Activated CD4-positive, CD25-positive, alpha-beta regulatory T cell treated with anti-CD3 and anti-CD28 coated beads, Interleukin-2, amount 50 U/mL, for 16 hours (primary cell): ENCODE measurements around the gene CREG2.
A peak's percentile ranks its signal among the peaks of the same experiment; 100 is the strongest.

Source experiments
- DNase-seq: peaks from one replicate; pipeline ENCODE4 v3.0.0-alpha.2; 2020; ENCODE audit warnings: low read depth, low spot score

CREG2 gene

GRCh38 chr2:101387151-101387834, at the start of gene CREG2:
Gene CREG2, minus strand, starts transcription at chr2:101387503. Its CDS starts 46 bp downstream, at chr2:101387457.
- peak; percentile 16 for DNase-seq

DNA sequence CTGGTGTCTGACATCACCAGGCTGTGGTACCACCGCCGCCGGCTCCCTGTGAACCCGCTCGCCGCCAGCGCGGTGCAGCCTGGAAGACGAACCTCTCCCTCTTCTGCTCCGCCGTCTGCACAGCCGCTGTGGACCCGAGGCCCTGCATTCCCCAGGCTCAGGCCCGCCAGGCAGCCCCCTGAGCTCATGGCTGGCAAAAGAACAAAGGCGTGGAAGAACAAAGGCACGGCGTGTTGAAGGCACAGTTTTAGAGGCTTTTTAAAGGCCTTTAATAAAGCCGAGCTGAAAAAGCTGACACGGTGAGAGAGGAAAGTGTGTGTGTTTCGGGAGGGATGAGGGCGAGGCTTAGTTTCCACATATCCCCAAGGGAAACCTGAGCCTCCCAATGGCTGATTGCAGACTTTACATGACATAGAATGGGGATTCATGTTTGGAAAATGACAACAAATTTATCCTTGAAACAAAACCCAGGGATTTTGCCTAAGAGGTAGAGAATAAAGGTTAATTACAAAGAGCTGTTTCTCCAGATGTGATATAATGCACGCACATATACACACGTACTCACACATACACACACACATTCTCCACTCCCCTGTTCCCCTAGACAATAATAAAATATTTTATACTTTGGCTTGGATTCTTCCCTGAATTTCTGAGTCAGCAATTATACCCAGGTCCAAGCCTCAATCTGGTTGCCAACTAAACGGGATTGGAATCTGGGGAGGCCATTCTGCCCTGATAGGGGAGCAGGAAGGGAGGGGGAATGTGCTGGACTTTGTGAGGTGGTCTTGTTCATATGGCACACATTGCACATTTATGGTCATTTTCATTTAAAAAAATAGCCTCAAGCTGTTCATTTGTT, 47.9 kb upstream of the CREG2 start:
- no peak for DNase-seq

DNA sequence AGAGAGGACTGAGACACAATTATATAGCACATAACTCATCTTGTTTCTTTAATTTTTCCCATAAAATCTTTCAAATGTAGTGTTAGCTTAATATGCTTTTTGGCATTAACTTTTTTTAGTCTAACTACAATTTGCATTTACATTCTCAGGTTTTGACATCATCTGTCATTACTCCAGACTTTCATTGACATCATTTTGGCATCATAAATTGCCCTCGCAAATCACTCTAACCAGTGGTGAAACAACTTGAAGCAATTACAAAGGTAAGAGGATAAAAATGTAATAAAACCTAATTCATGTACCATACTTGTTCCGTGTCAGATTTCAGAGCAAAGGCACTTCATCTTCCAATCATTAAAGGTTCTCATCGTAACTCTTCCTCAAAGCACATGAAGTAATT, 46.2 kb upstream of the CREG2 start:
- no peak for DNase-seq

DNA sequence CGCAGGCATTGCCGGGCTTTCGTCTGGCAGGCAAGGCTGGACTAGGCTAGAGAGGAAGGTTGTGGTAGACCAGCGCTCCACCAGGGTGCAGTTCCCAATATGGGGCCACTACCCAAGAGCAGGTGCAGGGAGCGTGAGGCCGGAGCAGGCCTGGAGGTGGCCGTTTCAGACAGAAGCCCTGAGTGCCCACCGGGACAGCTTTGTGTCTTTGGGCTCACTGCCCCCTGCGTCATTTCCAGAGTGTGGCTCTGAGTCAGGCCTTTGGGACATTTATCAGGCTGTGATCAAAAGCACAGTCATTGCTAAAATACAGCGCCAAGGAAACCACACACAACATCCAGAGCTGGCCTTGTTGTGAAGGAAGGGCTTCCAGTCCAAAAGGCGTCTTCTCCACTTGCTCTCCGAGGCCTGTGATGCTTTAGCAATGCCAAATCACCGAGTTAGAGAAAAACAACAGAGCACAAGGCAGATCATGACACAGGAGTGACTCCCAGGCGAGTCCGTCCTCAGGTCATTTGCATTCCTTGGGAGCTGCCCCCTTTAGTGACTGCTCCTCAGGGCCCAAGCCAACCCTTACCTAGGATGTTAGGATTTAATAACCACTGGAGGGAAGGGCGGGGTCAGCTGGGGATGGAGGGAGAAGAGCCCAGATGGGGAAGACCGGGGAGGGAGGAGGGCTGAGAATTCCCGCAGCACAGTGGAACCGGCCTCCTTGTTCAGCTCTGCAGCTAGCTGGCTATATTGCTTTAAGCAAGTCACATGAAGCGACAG, 45.3 kb upstream of the CREG2 start:
- no peak for DNase-seq

GRCh38 chr2:101431486-101431885, 44.2 kb upstream of the CREG2 start:
- DNase-seq: no peak

DNA sequence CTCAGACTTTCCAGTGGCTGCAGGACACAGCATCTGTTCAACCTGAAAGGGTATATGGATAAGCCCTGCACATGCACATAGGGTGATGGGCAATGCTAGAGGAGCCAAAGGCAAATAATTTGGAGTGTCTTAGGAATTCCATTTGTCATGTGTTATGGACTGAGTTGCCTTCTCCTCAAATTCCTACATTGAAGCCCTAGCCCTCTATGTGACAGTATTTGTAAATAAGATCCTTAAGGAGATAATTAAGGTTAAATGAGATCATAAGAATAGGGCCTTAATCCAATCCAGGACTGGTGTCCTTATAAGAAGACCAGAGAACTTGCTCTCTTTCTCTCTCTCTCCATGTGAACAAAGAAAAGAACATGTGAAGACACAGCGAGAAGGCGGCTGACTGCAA, 42.9 kb upstream of the CREG2 start:
- no peak for DNase-seq

GRCh38 chr2:101429453-101429852, 42.1 kb upstream of the CREG2 start:
- DNase-seq: no peak

DNA sequence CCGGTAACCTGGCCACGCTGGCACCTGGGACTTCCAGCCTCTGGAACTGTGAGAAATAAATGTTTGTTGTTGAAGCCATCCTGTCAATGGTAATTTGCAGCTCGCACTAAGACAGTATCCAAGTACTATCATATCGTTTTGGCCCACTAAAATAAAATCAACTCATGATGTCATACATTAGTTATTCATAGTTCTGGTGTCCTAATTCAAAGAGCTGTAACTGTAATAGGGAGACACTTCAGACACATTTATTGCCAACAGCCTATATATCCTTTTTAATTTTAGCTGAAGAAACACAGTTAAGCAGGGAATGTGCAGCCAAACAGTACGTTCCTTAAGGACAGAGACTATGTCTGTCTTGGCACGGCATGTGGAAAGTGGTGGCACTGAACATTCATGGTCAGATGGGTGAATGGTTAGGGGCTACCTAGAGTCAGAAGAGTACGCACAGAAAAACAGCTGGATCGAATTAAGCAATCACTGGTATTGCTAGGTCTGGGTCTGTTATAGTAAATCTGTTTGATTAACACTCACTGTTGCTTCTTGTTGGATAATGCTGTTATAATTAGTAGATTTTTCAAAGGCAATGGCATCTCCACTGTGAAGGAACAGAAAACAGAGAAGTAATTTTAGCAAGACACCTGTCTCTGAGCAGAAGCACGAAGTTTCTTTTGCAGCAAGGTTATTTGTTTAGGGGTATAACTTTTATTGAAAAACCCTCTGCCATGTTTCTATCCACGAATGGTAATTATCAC, 41.3 kb upstream of the CREG2 start:
- DNase-seq: no peak

- no peak for DNase-seq
Observed at GRCh38 chr2:101427743-101428142, 40.4 kb upstream of the CREG2 start.

- DNase-seq: no peak
Observed at GRCh38 chr2:101427240-101427639, 39.9 kb upstream of the CREG2 start.

DNA sequence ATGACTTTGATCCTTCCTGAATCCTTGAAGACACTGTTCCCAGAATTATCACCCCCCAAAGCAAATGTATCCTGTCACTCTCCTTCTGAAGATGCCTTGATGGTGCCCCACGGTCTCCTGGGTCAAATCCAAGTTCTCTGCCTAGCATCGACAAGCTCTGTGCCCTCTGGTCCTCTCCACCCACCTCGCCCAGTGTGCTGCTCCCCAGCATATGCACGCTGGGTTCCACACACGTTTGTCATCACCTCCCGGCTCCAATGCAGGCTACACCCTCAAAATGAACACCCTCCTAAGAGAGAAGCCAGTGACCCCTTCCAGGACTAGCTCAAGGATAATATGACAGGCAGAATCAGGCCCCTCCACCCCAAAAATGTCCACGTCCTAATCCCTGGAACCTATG, 39.5 kb upstream of the CREG2 start:
- no peak for DNase-seq

GRCh38 chr2:101420623-101421022, 33.3 kb upstream of the CREG2 start:
- no peak for DNase-seq

- DNase-seq: peak; percentile 39
Observed at GRCh38 chr2:101419096-101419663, 31.9 kb upstream of the CREG2 start.

DNA sequence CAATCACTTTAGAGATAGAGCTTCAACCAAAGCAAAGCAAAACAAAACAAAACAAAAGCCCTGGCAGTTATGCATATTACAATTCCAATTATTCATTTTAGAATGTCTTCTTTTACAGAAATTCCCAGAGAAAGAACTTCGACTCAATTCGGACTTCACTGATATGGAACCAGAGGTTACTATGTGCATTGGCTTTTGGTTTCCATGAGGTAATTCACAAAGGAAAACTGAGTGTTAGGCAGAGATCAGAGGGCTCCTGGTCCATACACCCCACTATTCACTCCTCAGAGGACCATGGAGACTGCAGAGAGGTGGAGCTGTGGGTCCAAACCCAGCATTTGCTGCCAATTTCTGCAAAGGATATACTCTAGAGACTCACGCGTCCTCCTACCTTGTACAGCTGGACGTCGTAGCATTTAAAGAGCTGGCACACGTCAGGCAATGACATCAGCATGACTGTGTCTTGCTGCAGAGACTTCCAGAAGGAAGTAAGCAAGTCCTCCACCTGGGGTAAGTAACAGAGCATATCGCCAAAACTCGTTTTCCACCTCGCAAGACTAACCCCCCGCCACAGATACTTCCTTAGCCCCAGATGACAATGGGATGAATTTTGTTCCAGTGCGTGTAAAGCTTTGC, 31.3 kb upstream of the CREG2 start:
- DNase-seq: no peak

DNA sequence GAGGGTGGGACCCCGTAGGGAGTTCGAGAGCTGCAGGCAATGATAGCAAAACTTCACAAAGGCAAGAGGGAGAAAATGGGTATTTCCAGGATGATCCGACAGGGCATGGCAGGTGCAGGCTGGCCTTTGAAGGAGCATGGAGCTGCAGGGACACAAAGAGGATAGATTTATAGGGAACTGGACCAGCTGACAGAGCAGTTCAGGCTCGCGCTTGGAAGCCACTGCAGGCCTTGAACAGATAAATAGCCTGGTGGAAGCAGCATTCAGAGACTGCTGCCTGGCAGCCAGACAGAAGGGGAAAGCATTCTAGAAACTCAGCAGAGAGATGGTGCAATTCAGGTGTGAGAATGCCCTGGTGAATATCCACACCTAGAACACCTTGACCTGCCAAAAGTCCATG, 29.3 kb upstream of the CREG2 start:
- DNase-seq: no peak

DNA sequence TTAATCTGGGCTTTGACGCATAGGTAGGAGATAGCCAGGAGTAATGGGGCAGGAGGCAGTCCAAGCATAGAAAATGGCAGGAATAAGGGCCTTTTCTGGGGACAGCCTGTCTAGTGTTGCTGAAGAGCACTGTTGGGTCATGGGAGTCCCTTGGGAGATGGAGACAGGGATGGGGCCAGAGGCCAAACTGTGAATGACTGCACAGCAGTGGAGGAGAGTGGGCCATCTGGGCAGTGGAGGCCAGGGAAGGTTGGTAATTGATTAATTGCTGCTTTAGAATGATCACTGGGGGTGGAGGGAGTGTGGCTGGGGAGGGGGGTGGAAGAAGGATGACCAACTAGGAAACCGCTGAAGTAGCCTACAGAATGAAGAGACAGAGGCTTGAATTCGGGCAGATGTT, 28.6 kb upstream of the CREG2 start:
- DNase-seq: no peak

DNA sequence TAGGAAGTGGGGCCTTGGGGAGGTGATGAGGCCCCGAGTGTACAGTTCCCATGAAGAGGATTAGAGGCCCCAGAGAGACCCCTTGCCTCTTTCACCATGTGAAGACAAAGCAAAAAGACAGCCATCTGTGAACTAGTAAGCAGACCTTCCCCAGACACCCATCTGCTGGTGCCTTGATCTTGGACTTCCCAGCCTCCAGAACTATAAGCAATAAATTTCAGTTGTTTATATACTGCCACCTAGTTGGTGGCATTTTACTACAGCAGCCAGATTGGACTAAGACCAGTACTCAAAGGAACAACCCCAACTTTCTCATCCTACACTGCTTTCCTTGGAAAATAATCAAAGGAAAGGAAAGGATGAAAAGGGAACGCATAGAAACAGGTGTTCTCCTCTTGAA, 27.9 kb upstream of the CREG2 start:
- no peak for DNase-seq

DNA sequence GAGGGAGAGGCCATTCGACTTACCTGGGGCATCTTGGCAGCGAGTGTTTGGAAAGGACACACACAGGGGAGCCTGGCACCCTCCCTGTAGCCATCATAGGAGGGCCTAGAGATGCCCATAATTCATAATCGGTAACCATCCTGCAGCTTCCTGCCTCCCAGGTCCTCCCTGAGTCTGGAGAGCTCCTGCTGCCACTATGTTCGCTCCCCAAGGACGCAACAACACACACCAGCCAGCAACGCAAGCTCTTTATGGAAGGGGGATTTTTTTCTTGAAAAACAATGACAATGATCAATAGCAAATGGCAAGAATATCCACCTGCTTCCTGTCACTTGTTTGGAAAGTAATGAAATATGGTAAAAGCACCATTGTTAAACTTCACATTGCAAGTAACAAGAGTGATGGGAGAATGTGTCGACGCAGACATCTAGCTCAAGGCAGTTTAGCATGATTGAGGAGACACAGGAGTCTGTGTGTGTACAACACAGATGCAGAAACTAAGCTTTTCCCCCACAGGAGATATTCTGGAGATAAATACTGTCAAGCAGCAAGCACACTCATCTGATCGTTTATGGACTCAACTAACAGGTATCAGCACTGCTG, 24.9 kb upstream of the CREG2 start:
- no peak for DNase-seq

DNA sequence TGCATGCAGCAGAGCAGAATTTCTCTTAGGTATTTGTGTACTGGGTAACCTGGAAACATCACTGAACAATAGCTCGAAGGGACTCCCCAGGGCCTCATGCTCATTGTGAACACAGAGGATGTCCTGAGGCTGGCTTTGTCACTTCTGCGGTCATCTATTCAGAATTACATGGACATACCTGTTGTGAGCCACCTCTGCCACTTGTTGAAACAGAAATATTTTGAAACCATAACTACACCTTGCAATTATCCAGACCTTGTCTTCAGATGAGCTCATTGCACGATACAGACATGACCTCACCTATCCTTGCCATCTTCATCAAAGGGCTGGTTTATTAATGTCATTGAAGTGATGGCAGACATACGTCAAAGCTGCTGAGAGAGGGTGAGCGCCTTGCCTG, 23.4 kb upstream of the CREG2 start:
- DNase-seq: no peak

- DNase-seq: no peak
Observed at GRCh38 chr2:101410114-101410513, 22.8 kb upstream of the CREG2 start.
